Camera-type eye (tissue), 1 donor: ENCODE measurements around the gene VSTM2B. TPM values are rescaled to one million over a fixed set of nuclear protein-coding genes. Genes with fewer than 3 reads are reported as not detected.

Experiments
- total RNA-seq: library from RNA; depleted of rRNA; stranded (reverse); fragments of >200 nt; gene quantifications from one replicate; pipeline ENCODE4 v1.2.3, GENCODE V29; 2014

VSTM2B gene
- total RNA-seq, result 9.6 TPM

DNA sequence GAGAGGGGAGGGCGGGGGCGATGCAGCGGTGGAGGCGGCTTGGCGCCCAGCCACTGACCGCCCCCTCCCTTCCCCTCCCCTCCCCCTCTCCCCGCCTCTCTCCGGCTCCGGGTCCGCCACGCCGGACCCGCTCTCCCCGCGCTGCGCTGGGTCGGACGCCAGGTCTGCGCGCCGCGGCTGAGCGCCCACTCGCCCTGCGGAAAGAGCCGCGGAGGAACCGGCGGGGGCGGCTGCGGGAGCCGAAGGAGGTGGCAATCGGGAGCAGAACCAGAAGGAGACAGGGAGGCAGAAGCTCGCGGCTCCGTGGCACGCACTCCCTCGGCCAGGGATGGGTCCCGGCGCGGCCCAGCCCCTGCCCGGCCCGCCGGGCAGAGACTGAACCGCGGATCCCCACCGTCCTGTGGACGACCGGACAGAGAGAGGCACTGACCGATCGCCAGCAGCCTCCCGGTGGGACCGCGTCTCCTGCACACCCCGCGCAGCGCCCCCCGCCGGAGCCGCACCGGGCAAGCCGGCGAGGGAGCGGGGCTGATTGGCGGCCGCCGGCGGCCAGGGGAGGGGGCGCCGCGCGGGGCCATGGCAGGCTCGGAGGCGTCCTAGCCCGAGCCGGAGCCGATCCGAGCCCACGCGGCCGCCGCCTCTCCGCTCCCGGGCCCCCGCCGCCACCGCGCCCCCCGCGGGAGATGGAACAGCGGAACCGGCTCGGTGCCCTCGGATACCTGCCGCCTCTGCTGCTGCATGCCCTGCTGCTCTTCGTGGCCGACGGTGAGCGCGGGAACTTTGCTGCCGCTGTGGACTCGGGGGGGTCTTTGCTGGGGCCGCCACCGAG is at the start of gene VSTM2B:
VSTM2B (plus strand) TSS at position 94 of the 829 bp plus-strand sequence; CDS start at position 684, 590 bp downstream.

GRCh38 chr19:29605653-29606419 is 80.0 kb downstream of the VSTM2B start, which contains the start of gene POP4:
POP4 (plus strand) TSS chr19:29606283; CDS start chr19:29606319, 36 bp downstream.

Other genes with a start within 250 kb of the VSTM2B start
- gene POP4, start 80.3 kb downstream of the VSTM2B start, total RNA-seq, result 43.3 TPM
- gene PLEKHF1, start 139.5 kb downstream of the VSTM2B start, total RNA-seq, result 14.3 TPM
- 34.1 TPM for gene C19orf12, start 189.3 kb downstream of the VSTM2B start, total RNA-seq